GM21619 (cell line): ENCODE data around the gene SIVA1.

Experiments
- ATAC-seq: cut with Tn5 transposase; IDR thresholded peaks from one replicate; pipeline ENCODE4 v1.9.1; 2021; ENCODE audit not compliant: unreplicated experiment

SIVA1 gene

GRCh38 chr14:104769324-104770071 is 16.6 kb downstream of the SIVA1 start:
- no peak for ATAC-seq

DNA sequence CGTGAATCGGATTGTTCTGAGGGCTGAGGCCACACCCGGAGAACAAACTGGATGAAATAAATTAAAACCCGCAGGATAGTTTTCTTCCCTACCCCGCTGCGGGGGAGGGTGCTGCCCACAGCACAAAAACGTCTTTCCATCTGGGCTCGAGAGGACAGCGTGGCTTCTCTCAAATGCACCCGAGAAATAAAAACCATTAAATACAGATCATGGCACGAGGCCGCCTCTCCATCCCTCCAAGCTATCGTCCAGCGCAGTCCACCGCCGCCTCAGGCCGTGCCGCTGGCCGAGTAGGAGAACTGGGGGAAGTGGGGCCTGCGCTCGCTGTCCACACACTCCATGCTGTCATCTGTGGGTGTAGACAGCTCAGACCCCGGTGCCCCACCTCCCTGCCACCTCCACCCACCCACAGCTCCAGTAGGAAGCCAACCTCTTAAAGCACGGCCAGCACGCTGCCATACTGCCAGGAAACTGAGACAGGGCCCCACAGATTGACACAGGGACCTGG is 17.2 kb downstream of the SIVA1 start:
- no peak for ATAC-seq

DNA sequence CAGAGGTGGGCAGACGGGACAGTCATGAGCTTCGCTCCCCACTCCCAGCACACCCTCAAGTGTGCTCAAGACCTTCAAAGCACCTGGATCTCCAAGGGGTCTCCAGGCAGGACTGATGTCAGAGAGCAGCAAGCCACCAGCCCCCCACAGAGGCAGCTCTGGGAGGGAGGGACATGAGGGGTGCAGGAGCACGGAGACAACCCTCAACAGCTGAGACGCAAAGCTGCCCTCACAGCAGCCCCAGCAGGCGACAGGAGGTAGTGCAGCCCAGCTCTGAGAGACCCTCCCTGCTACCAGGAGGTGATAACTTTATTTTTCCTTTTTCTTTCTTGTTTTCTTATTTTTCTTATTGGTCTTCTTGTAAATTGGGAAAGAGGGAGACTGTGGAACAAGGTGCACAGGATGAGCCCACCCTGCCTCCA is 17.9 kb downstream of the SIVA1 start:
- no peak for ATAC-seq

DNA sequence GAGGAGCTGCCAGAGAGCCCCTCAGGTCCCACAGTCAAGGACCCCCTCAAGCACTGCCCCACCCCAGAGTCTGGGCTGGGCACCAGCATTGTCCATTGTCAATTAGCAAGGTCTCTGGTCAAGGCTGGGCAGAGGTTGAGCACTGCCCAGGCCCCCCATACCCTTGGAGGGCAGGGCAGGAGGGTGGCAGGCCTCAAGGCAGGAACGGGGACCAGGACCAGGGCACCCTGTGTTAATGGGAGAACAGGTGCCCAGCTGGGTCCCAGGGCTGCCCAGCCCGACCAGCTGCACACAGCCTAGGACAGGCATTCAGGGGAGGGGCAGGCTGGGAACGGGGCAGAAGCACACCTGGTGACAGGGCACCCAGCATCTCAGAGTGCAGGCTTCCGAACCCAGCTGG is 18.4 kb downstream of the SIVA1 start:
- no peak for ATAC-seq

DNA sequence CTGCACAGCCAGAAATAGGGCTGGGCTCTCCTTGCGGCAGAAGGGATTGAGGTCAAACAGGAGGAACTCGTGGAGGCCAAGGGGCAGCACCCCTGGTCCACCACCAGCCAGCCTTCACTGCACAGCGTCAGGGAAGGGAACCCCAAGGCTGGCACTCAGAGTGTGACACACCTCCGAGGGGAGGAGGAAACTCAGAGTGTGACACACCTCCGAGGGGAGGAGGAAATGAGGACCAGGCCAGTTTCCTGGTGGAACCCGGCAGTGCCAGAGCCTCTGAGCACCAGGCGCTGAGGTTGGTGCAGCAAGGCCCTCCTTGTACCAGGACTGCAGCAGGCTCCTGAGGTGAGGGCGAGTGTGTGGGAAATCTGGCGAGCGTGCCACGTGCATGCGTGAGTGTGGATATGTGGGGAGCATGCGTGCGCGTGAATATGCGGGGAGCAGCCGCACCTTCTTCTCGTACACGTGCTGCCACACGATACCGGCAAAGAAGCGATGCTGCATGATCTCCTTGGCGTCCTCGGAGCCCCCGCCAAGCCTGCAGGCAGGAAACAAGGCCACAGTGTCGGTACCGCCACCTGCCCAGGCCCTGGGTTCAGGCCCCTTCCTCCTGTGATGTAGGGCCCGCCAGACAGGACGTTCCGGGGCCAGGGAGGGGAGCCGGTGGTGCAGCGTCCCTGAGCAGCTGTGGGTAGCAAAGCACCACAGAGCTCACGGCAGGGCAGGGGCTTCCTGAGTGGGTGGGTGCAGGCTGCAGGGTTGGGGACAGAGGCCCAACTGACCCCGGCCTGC is 19.2 kb downstream of the SIVA1 start:
- no peak for ATAC-seq

DNA sequence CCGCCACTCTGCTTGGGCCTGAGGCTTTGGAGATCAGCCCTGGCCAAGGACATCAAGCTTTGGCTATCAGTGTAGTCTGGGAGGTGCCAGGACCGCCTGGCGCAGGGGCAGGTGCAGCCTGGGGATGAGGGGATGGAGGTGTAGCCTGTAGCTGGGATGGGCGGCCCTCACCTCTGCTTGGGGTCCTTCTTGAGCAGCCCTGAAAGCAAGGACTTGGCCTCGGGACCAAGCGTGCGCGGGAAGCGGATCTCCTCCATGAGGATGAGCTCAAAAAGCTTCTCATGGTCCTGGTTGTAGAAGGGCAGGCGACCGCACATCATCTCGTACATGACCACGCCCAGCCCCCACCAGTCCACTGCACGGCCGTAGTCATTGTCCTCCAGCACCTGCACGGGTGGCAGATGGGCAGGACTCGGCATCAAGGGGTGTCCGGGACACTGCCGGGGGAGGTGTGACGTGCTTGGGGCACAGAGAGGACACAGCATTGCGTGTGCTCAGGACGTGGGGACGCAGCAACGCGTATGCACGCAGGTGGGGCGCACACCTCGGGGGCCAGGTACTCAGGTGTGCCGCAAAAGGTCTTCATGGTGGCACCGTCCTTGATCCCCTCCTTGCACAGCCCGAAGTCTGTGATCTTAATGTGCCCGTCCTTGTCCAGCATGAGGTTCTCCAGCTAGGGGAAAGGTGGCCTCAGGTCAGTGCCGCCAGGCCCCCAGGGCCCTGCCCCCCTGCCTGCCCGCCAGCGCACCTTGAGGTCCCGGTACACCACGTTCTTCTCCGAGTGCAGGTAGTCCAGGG is 20.0 kb downstream of the SIVA1 start:
- no peak for ATAC-seq

DNA sequence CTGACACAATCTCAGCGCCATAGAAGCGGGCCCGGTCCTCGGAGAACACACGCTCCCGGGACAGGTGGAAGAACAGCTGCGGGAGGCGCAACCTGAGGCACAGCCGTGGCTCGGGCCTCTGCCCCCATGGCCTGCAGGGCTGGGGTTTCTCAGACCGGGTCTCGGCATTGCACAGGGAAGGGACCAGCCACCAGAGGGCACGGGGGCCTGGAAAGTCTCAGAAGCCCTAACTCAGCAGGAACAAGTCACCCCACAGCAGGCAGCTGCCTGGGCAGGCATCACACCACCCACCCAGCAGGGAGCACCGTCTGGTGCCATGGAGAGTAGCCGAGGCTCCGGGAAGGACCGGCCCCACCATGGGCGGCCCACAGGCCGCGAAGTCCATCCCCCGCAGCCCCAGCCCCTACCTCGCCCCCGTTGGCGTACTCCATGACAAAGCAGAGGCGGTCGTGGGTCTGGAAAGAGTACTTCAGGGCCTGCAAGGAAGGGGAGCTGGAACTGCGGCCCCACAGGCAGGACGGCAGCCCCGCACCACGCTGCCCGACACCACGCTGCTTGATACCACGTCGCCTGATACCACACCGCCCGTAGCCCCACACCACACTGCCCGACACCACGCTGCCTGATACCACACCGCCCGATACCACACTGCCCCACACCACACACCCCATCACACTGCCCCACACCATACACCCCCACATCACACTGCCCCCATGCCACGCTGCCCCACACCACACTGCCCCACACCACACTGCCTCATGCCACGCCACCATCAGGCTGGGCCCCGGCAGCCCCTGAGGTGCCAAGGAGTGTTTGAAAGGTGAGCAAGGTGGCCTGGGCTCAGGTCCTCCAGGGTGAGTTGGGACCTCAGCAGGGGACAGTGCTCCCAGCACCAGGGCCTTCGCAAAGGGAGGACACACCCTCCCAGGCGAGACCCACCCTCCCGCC is 20.8 kb downstream of the SIVA1 start:
- ATAC-seq = no peak

- no peak for ATAC-seq
Measured at GRCh38 chr14:104774453-104775072, 21.6 kb downstream of the SIVA1 start.

DNA sequence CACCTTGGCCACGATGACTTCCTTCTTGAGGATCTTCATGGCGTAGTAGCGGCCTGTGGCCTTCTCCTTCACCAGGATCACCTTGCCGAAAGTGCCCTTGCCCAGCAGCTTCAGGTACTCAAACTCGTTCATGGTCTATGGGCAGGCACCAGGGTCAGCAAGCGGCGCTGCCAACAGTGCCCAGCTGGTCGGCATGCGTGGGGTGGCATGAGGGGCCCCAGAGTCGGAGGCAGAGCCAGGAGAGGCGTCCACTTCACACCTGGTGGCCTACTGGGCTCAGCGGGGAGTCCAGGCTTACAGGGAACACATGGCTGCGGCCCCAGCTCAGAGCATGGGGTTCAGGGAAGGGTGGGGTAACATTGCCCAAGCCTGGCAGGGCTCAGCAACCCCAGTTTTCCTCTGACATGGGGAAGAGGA is 22.1 kb downstream of the SIVA1 start:
- no peak for ATAC-seq

- ATAC-seq = no peak
Measured at GRCh38 chr14:104776481-104776880, 23.5 kb downstream of the SIVA1 start.

DNA sequence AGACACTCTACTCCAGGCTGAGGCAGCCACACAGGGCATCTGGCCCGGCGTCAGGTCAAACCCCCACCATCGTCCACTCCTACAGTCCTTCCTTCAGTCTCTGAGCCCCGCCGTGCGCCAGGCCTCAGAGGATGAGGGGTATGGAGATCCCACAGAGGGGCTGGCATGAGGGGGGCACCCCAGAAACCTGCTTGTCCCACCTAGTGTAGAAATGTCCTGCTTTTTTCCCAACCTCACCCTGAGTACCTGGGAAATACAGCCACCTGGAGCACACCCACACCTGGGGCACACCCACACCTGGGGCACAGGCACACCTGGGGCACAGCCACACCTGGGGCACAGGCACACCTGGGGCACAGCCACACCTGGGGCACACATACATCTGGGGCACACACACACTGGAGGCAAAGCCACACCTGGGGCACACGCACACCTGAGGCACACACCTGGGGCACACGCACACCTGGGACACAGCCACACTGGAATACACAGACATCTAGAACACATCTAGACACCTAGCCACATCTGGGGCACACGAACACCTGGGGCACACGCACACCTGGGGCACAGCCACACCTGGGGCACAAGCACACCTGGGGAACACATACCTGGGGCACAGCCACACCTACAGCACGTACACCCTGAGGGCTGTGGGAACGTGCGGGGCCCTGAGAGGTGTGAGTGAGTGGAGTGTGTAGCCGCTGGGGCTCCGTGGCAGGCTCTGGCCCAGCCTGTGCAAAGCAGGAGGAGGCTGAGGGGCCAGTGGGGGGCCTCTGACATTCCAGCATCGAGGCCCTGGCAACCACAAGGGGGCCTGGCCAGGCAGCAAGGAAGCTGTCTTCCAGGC is 24.2 kb downstream of the SIVA1 start:
- ATAC-seq = no peak

- no peak for ATAC-seq
Measured at GRCh38 chr14:104777808-104778249, 24.9 kb downstream of the SIVA1 start.

DNA sequence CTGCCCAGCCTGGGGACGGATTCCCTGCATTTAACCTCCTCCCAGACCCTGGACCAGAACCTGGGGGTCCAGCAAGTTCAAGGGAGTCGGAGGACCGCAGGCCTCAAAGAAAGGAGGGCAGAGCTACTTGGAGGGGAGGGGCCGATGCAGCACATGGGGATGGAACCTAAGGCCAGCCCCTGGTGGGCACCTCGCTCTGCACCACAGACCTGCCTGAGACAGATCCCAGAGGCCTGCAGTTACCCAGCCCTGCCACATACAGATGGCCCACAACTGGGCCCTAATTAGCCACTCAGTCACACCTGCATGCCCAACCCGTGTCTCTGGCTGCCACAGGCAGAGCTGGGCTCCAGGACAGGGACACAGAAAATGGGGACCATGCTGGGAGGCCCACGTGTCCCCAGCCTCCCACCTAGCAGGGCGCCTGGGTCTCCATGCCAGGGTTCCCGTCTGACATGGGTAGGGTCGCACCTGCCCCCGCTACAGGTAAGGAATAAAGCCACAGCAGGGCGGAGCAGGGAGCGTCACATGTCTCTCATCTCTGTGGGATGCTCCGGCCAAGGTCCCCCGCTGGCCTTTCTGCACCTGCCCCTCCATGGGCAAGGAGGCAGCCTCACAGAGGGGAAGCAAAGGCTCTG is 25.9 kb downstream of the SIVA1 start:
- no peak for ATAC-seq

DNA sequence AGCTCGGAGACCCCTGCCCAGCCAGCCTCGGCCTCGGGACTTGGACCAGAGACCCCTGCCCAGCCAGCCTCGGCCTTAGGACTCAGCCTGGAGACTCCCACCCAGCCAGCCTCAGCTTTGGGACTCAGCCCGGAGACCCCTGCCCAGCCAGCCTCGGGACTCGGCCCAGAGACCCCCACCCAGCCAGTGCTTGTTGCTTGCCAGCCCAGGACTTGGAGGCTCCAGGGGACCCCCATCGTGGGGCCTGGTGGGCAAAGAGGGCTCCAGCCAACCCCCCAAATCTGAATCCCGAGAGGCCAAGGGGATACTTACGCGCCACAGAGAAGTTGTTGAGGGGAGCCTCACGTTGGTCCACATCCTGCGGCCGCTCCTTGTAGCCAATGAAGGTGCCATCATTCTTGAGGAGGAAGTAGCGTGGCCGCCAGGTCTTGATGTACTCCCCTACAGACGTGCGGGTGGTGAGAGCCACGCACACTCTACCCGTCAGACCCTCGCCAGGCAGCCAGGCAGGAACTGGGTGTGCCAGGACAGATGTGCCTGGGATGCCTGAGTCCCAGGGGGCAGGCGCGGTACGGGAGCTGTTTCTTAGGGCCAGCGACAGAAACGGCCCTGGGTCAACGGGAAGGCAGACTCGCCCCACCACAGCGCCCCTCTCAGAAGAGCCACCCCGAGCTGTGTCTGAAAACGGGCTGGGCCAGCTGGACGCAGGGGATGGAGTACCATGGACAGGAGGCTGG is 27.0 kb downstream of the SIVA1 start:
- ATAC-seq = no peak

DNA sequence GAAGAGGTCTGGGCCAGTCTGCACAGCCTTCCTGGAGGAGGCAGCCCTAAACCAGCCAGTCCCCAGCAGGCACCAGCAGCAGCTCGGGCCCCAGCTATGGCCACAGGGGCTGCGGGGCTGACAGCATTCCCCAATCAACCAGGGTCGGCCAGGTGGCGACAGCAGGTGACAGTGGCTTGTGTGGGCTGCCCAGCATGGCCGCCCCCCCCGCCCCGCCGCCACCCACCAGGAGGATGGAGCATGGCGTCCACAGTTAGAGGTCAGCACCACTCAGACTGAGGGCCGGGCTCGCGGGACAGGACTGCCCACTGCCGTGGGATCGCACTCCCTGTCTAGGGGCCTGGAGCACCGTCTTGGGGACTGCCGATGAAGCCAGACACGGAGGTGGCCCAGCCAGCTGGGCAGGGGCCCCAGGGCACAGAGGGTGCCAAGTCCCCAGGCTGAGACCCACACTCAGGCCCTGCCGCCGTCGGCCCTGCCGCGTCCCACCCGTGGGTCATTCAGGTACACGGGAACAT is 27.6 kb downstream of the SIVA1 start:
- no peak for ATAC-seq

GRCh38 chr14:104781271-104782077 is 28.5 kb downstream of the SIVA1 start:
- no peak for ATAC-seq
